HEK293T (cell line): ENCODE measurements around the gene NR5A1.

Source experiments
- CTCF ChIA-PET: fragments of 350-600 bp; formaldehyde crosslinking; extraction: SDS; loops from one replicate; lab custom pipeline; 2021; ENCODE audit warnings: antibody characterized with exemption, inconsistent platforms; lab: Yijun Ruan, JAX
- POLR2A ChIA-PET: fragments of 350-600 bp; formaldehyde crosslinking; extraction: SDS; loops from one replicate; lab custom pipeline; 2020; ENCODE audit warnings: antibody characterized with exemption, inconsistent platforms; lab: Yijun Ruan, JAX
- DNase-seq: peaks from one replicate; pipeline ENCODE4 v3.0.0; 2012; ENCODE audit warnings: mixed read lengths; ENCODE audit errors: extremely low spot score
- ARNT ChIP-seq: fragments of 450-650 bp; IDR thresholded peaks from 2 replicates; pipeline ENCODE4 v1.6.1; 2017; ENCODE audit warnings: mild to moderate bottlenecking
- BHLHE40 ChIP-seq: fragments of 450-650 bp; IDR thresholded peaks from 2 replicates; pipeline ENCODE4 v1.6.1; 2016; ENCODE audit warnings: mild to moderate bottlenecking, moderate library complexity, borderline replicate concordance
- CTBP1 ChIP-seq: fragments of 450-650 bp; IDR thresholded peaks from 2 replicates; pipeline ENCODE4 v1.6.1; 2016; ENCODE audit warnings: borderline replicate concordance
- ELF4 ChIP-seq: fragments of 450-650 bp; IDR thresholded peaks from 2 replicates; pipeline ENCODE4 v1.6.1; 2017; ENCODE audit warnings: antibody characterized with exemption
- FOXA1 ChIP-seq: fragments of 450-650 bp; IDR thresholded peaks from 2 replicates; pipeline ENCODE4 v1.6.1; 2016; ENCODE audit warnings: mild to moderate bottlenecking
- FOXK2 ChIP-seq: fragments of 450-650 bp; IDR thresholded peaks from 2 replicates; pipeline ENCODE4 v1.6.1; 2016; ENCODE audit warnings: mild to moderate bottlenecking
- FOXM1 ChIP-seq: fragments of 450-650 bp; IDR thresholded peaks from 2 replicates; pipeline ENCODE4 v1.6.1; 2017; ENCODE audit warnings: mild to moderate bottlenecking, borderline replicate concordance
- HDGF ChIP-seq: fragments of 450-650 bp; IDR thresholded peaks from 2 replicates; pipeline ENCODE4 v1.6.1; 2017; ENCODE audit warnings: antibody characterized with exemption, borderline replicate concordance
- L3MBTL2 ChIP-seq: fragments of 450-650 bp; conservative IDR thresholded peaks from 2 replicates; pipeline ENCODE4 v1.6.1; 2016; ENCODE audit warnings: mild to moderate bottlenecking
- LEF1 ChIP-seq: fragments of 450-650 bp; IDR thresholded peaks from 2 replicates; pipeline ENCODE4 v1.6.1; 2017; ENCODE audit warnings: mild to moderate bottlenecking, borderline replicate concordance
- NFRKB ChIP-seq: fragments of 450-650 bp; IDR thresholded peaks from 2 replicates; pipeline ENCODE4 v1.6.1; 2016; ENCODE audit warnings: mild to moderate bottlenecking, moderate library complexity
- SP1 ChIP-seq: fragments of 450-650 bp; IDR thresholded peaks from 2 replicates; pipeline ENCODE4 v1.6.1; 2017
- SUZ12 ChIP-seq: fragments of 450-650 bp; IDR thresholded peaks from 2 replicates; pipeline ENCODE4 v1.6.1; 2016; ENCODE audit warnings: mild to moderate bottlenecking
- TARDBP ChIP-seq: fragments of 450-650 bp; IDR thresholded peaks from 2 replicates; pipeline ENCODE4 v1.6.1; 2016
- ZNF384 ChIP-seq: fragments of 450-650 bp; IDR thresholded peaks from 2 replicates; pipeline ENCODE4 v1.6.1; 2016
- TF ChIP-seq, protein P1 (sequence below): fragments of 450-650 bp; IDR thresholded peaks from 2 replicates; pipeline ENCODE4 v1.6.1; 2016

The NR5A1 gene

GRCh38 chr9:124449381-124450151 is 57.6 kb downstream of the NR5A1 start:
- ChIA-PET POLR2A (no interaction called here), CTCF (no interaction called here)
- no peak for TF ChIP-seq L3MBTL2
- no peak for TF ChIP-seq ARNT
- TF ChIP-seq FOXM1, result no peak
- no peak for TF ChIP-seq LEF1
- no peak for TF ChIP-seq SP1
- no peak for TF ChIP-seq BHLHE40
- TF ChIP-seq FOXA1, result no peak
- TF ChIP-seq ELF4, result no peak
- TF ChIP-seq HDGF, result no peak
- DNase-seq, result no peak

DNA sequence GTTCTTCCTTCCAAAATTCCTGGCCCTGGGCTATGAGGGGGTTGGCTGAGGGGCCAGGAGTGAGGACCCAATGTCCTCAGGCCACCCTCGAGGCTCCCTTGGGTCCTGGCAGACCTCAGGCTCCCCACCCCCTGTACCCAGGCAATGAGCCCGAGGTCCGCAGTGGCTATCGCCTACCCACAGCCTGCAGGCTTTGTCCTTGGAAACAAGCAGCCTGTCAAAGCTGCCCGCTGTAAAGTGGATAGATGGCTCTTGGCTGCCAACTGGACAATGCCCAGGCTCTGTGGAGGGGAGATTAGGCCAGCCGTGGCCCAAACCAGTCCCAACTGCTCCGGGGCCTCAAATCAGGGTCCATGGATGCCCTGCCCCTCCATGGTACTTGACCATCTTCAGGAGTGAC is 59.2 kb downstream of the NR5A1 start:
- ChIA-PET CTCF (interaction anchor here (0.6 to 1.3 kb wide), 2 partner anchors 7 to 29 kb away, joined by 5 to 6 read pairs; no protein-coding TSS in a partner anchor), POLR2A (no interaction called here)
- no peak for DNase-seq
- TF ChIP-seq FOXK2 (no peak), L3MBTL2 (no peak), SUZ12 (no peak), ELF4 (no peak), FOXM1 (no peak)
- TF ChIP-seq, protein P1, sequence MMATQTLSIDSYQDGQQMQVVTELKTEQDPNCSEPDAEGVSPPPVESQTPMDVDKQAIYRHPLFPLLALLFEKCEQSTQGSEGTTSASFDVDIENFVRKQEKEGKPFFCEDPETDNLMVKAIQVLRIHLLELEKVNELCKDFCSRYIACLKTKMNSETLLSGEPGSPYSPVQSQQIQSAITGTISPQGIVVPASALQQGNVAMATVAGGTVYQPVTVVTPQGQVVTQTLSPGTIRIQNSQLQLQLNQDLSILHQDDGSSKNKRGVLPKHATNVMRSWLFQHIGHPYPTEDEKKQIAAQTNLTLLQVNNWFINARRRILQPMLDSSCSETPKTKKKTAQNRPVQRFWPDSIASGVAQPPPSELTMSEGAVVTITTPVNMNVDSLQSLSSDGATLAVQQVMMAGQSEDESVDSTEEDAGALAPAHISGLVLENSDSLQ, result no peak

DNA sequence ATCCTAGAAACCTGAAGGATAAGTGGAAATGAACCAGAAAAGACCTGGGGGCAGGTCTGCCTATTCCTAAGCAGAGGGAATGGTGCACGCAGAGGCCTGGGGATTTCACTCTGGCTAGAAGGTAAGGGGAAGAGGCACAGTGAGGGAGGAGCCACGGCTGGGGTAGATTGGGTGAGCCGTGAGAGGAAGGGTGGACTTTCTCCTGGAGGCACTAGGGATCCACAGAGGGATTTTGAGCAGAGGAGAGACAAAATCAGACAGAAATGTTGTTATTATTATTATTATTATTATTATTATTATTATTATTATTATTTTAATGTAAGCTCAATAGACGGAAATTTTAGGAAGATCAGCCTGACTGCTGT is 59.9 kb downstream of the NR5A1 start:
- ChIA-PET POLR2A (no interaction called here), CTCF (interaction anchor here (0.6 to 1.3 kb wide), 2 partner anchors 8 to 29 kb away, joined by 5 to 6 read pairs; no protein-coding TSS in a partner anchor)
- DNase-seq, result no peak
- no peak for TF ChIP-seq L3MBTL2
- TF ChIP-seq SUZ12, result no peak
- no peak for TF ChIP-seq SP1
- TF ChIP-seq FOXK2, result no peak
- TF ChIP-seq ZNF384, result no peak
- no peak for TF ChIP-seq FOXA1
- TF ChIP-seq, protein P1, result no peak
- TF ChIP-seq LEF1, result no peak
- no peak for TF ChIP-seq ELF4
- no peak for TF ChIP-seq CTBP1
- no peak for TF ChIP-seq NFRKB
- no peak for TF ChIP-seq HDGF
- TF ChIP-seq FOXM1, result no peak
- no peak for TF ChIP-seq TARDBP
- no peak for TF ChIP-seq BHLHE40
- TF ChIP-seq ARNT, result no peak

GRCh38 chr9:124444166-124444565 is 63.0 kb downstream of the NR5A1 start:
- no peak for TF ChIP-seq ARNT
- TF ChIP-seq FOXA1, result no peak
- no peak for TF ChIP-seq SUZ12
- no peak for TF ChIP-seq ELF4
- no peak for TF ChIP-seq ZNF384
- no peak for TF ChIP-seq FOXK2
- TF ChIP-seq LEF1, result no peak
- ChIA-PET CTCF (no interaction called here), POLR2A (no interaction called here)
- no peak for DNase-seq

DNA sequence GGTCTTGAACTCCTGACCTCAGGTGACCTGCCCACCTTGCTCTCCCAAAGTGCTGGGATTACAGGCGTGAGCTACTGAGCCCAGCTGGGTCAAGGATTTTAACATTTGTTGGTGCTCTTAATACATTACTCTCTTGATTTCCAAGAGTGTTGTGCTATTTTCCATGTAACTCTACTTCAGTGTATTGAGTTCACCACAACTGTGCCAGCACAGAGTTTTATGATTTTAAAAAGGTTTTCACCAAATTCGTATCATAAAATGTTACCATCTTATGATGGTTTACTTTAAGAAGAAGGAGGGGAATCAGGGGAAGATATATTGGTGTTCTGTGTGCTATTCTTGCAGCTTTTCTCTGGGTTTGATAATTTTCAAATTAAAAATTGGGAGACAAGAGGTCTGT is 63.6 kb downstream of the NR5A1 start:
- DNase-seq, result no peak
- ChIA-PET CTCF (interaction anchor here (0.6 kb wide), 1 partner anchor 14 kb away, joined by 3 read pairs; no protein-coding TSS in a partner anchor), POLR2A (no interaction called here)
- TF ChIP-seq L3MBTL2, result no peak
- TF ChIP-seq FOXM1, result no peak
- TF ChIP-seq, protein P1, result no peak
- no peak for TF ChIP-seq BHLHE40
- TF ChIP-seq CTBP1, result no peak
- TF ChIP-seq TARDBP, result no peak
- no peak for TF ChIP-seq SP1
- no peak for TF ChIP-seq SUZ12
- TF ChIP-seq FOXA1, result no peak
- TF ChIP-seq ELF4, result no peak
- TF ChIP-seq ZNF384, result no peak
- TF ChIP-seq ARNT, result no peak
- no peak for TF ChIP-seq NFRKB
- TF ChIP-seq FOXK2, result no peak
- no peak for TF ChIP-seq LEF1
- no peak for TF ChIP-seq HDGF

DNA sequence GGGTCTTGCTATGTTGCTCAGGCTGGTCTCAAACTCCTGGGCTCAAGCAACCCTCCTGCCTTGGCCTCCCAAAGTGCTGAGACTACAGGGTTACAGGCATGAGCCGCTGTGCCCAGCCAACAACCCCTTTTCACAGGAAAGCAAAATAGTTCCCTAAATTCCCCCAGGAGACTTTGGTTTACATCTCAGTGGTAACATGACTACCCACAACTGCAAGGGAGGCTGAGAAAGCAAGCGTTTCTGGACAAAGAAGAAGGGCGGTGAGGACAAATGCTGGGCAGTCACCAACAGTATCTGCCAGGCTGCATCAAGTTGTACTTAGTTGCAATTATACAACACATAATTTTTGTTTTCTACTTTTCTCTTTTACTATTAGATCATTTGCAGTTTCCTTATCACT is 64.4 kb downstream of the NR5A1 start:
- POLR2A ChIA-PET, result no interaction called here
- DNase-seq, result no peak
- CTCF ChIA-PET, result interaction anchor here (0.6 kb wide), 1 partner anchor 14 kb away, joined by 3 read pairs; no protein-coding TSS in a partner anchor
- no peak for TF ChIP-seq ELF4
- TF ChIP-seq NFRKB, result no peak
- TF ChIP-seq BHLHE40, result no peak
- no peak for TF ChIP-seq ZNF384
- no peak for TF ChIP-seq CTBP1
- no peak for TF ChIP-seq L3MBTL2
- TF ChIP-seq TARDBP, result no peak
- no peak for TF ChIP-seq SUZ12
- TF ChIP-seq SP1, result no peak
- TF ChIP-seq LEF1, result no peak
- no peak for TF ChIP-seq FOXK2
- TF ChIP-seq HDGF, result no peak
- TF ChIP-seq ARNT, result no peak
- no peak for TF ChIP-seq FOXM1
- TF ChIP-seq, protein P1, result no peak
- no peak for TF ChIP-seq FOXA1
